ENCODE data around the gene SLC12A7.

The SLC12A7 gene

DNA sequence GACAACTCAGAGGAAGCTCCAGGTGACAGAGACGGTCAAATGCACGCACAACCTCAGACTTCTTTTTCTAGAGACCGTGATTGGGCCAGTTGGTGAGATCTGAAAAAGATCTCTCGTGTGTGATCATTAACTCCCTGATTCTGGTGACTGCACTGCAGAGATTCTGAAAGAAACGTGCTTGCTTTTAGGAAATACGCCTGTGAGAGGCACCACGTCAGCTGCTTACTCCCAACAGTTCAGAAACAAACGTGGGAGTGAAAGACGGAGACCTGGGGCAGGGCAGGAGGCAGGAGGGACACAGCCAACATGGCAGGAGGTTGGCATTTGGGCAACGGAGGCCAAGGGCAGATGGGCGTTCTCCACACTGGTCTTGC lies 15.9 kb downstream of the SLC12A7 start:
- Histone ChIP-seq H3K36me3 (ENCODE audit: insufficient read depth, low read length) (no peaks in the 10 kb centered on the region; the same call in 1 of the 2 replicates), H3K9ac (ENCODE audit: insufficient read length) (no peak overlapping the region), H3K27ac (peak overlapping the region; percentile 65), H3K4me3 (no peak overlapping the region), H3K9me3 (ENCODE audit: low read depth, low read length) (no peaks in the 10 kb centered on the region)
- TF ChIP-seq POLR2AphosphoS5 (IDR thresholded peaks at IDR 0.05; ENCODE audit: borderline replicate concordance, low read depth, low read length) (no peak), EZH2 (IDR thresholded peaks at IDR 0.05) (no peak), FOXP2 (optimal IDR thresholded peaks at IDR 0.05; ENCODE audit: control extremely low read depth, extremely low read length, insufficient read depth) (no peak)
- DNase-seq (ENCODE audit: low read depth, low spot score) = no peak

DNA sequence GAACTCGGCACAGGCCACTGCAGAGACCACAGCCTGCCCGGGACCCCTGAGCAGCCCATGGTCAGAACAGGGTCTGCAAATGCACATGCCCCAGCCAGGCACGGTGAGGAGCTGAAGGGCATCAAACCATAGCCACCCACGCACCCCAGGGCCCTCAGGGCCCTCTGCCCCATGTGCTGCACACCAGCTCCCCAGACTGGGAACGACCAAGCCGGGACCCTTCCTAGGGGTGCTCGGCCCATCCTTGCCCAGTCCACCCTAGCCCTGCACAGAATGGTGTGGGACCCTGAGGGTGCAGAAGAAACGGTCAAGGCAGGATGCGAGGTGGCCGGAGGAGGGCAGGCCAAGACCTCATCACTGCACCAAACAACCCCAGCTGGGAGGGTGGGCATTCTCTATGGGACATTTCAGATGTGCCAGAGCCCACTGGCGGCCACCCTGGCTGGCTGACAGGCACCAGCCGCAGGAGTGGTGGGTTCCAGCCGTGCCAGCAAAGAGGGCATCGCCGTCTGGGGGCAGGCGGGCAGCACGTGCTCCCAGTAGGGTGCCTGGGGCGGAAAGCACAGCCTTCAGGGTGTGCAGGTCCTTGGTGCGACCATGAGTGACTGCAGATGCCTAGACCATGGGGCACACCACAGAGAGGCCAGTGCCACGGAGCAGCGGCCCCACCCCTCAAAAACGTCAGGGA lies 16.4 kb downstream of the SLC12A7 start:
- TF ChIP-seq EZH2 (IDR thresholded peaks at IDR 0.05) (no peak), POLR2AphosphoS5 (IDR thresholded peaks at IDR 0.05; ENCODE audit: borderline replicate concordance, low read depth, low read length) (no peak), FOXP2 (optimal IDR thresholded peaks at IDR 0.05; ENCODE audit: control extremely low read depth, extremely low read length, insufficient read depth) (no peak)
- Histone ChIP-seq H3K9me3 (ENCODE audit: low read depth, low read length) (no peaks in the 10 kb centered on the region), H3K9ac (ENCODE audit: insufficient read length) (no peak overlapping the region), H3K4me3 (no peak overlapping the region), H3K27ac (peak overlapping the region; percentile 65; the same call in 1 of the 2 replicates), H3K36me3 (ENCODE audit: insufficient read depth, low read length) (no peaks in the 10 kb centered on the region; the same call in 1 of the 2 replicates)
- DNase-seq (ENCODE audit: low read depth, low spot score) = no peak

- no peak overlapping the region for H3K9ac ChIP-seq (ENCODE audit: insufficient read length)
- DNase-seq (ENCODE audit: low read depth, low spot score) = no peak
- no peak overlapping the region for H3K4me3 ChIP-seq
- H3K27ac ChIP-seq = peak overlapping the region; percentile 44; the same call in 1 of the 2 replicates
- no peaks in the 10 kb centered on the region for H3K9me3 ChIP-seq (ENCODE audit: low read depth, low read length)
- TF ChIP-seq FOXP2 (optimal IDR thresholded peaks at IDR 0.05; ENCODE audit: control extremely low read depth, extremely low read length, insufficient read depth) (no peak), POLR2AphosphoS5 (IDR thresholded peaks at IDR 0.05; ENCODE audit: borderline replicate concordance, low read depth, low read length) (no peak), EZH2 (IDR thresholded peaks at IDR 0.05) (no peak)
- no peaks in the 10 kb centered on the region; the same call in 1 of the 2 replicates for H3K36me3 ChIP-seq (ENCODE audit: insufficient read depth, low read length)
Observed at GRCh38 chr5:1094670-1095190, 17.1 kb downstream of the SLC12A7 start.

DNA sequence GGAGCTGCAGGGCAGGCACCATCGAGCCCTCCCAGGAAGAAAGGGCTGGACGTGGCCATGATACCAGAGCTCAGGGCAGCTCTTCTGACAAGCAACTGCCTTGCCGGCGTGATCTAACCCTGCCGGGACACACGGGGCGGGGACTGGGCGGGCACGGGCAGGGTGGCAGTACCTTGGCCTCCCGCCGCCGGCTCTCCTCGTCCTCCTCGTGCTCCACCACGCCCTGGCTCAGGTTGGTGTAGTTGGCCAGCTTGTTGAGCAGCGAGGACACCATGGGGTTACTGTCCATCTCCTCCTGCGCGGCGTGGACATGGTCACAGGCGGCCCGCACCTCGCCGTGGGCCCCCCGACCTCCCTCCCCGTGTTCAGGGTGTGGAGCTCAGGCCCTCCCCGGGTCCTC lies 18.5 kb downstream of the SLC12A7 start:
- H3K9me3 ChIP-seq (ENCODE audit: low read depth, low read length) = no peaks in the 10 kb centered on the region
- H3K27ac ChIP-seq = no peak overlapping the region

DNA sequence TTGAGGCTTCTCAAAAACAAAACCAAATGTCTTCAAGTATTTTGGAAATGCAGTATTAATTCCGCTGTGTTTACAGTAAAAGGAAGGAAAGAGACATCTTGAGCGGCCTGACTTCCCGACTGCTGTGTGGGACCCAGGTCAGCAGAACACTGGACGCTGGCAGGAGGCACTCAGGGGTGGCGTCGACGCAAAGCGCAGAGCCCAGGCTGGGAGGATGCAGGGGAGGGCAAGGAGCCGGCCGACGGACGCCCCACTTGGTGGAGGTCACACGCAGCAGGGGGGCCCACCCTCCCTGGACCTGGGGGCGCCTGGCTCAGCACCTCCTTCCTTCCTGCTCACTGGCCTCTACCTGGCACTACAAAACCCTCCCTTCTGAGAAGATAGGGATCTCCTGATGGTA lies 19.7 kb downstream of the SLC12A7 start:
- no peak for DNase-seq (ENCODE audit: low read depth, low spot score)
- Histone ChIP-seq H3K4me3 (no peak overlapping the region), H3K36me3 (ENCODE audit: insufficient read depth, low read length) (no peaks in the 10 kb centered on the region; the same call in 1 of the 2 replicates), H3K27ac (no peak overlapping the region), H3K9me3 (ENCODE audit: low read depth, low read length) (no peaks in the 10 kb centered on the region), H3K9ac (ENCODE audit: insufficient read length) (no peak overlapping the region)
- no peak for TF ChIP-seq EZH2 (IDR thresholded peaks at IDR 0.05)
- TF ChIP-seq POLR2AphosphoS5 (IDR thresholded peaks at IDR 0.05; ENCODE audit: borderline replicate concordance, low read depth, low read length) = no peak
- no peak for TF ChIP-seq FOXP2 (optimal IDR thresholded peaks at IDR 0.05; ENCODE audit: control extremely low read depth, extremely low read length, insufficient read depth)

More for the DNA sequence above, 18.5 kb downstream of the SLC12A7 start:
- Histone ChIP-seq H3K36me3 (ENCODE audit: insufficient read depth, low read length) (no peaks in the 10 kb centered on the region; the same call in 1 of the 2 replicates), H3K4me3 (no peak overlapping the region), H3K9ac (ENCODE audit: insufficient read length) (no peak overlapping the region)
- TF ChIP-seq FOXP2 (optimal IDR thresholded peaks at IDR 0.05; ENCODE audit: control extremely low read depth, extremely low read length, insufficient read depth) (no peak), POLR2AphosphoS5 (IDR thresholded peaks at IDR 0.05; ENCODE audit: borderline replicate concordance, low read depth, low read length) (no peak), EZH2 (IDR thresholded peaks at IDR 0.05) (no peak)
- no peak for DNase-seq (ENCODE audit: low read depth, low spot score)

- Histone ChIP-seq H3K27ac (no peak overlapping the region), H3K9ac (ENCODE audit: insufficient read length) (no peak overlapping the region), H3K36me3 (ENCODE audit: insufficient read depth, low read length) (no peaks in the 10 kb centered on the region; the same call in 1 of the 2 replicates), H3K9me3 (ENCODE audit: low read depth, low read length) (no peaks in the 10 kb centered on the region), H3K4me3 (no peak overlapping the region)
- no peak for DNase-seq (ENCODE audit: low read depth, low spot score)
- no peak for TF ChIP-seq EZH2 (IDR thresholded peaks at IDR 0.05)
Observed at GRCh38 chr5:1091632-1092031, 20.2 kb downstream of the SLC12A7 start.

DNA sequence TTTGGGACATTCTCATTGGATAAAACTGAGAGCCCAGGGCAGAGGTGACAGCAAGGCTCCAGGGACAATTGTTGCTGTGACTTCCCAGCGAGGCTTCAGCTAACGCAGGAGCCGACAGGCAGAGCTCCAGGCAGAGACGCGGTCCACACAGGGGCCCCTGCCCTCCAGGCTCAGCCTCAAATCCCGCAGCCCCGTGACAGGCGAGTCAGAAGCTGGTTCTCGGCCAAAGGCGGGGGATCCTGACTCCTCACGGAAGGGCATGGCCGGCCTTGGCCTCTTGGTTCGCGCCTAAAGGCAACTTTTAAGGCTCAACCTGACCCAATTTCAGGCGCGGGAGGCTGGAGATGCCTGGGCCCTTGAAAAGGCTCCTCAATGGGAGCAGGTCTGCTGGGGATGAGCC lies 21.3 kb downstream of the SLC12A7 start:
- Histone ChIP-seq H3K36me3 (ENCODE audit: insufficient read depth, low read length) (no peaks in the 10 kb centered on the region; the same call in 1 of the 2 replicates), H3K9ac (ENCODE audit: insufficient read length) (no peak overlapping the region), H3K9me3 (ENCODE audit: low read depth, low read length) (no peaks in the 10 kb centered on the region), H3K27ac (no peak overlapping the region), H3K4me3 (no peak overlapping the region)
- TF ChIP-seq EZH2 (IDR thresholded peaks at IDR 0.05) (no peak), POLR2AphosphoS5 (IDR thresholded peaks at IDR 0.05; ENCODE audit: borderline replicate concordance, low read depth, low read length) (no peak), FOXP2 (optimal IDR thresholded peaks at IDR 0.05; ENCODE audit: control extremely low read depth, extremely low read length, insufficient read depth) (no peak)
- DNase-seq (ENCODE audit: low read depth, low spot score) = no peak

GRCh38 chr5:1089621-1090040 lies 22.2 kb downstream of the SLC12A7 start:
- H3K27ac ChIP-seq = no peak overlapping the region
- no peak for TF ChIP-seq POLR2AphosphoS5 (IDR thresholded peaks at IDR 0.05; ENCODE audit: borderline replicate concordance, low read depth, low read length)
- TF ChIP-seq EZH2 (IDR thresholded peaks at IDR 0.05) = no peak
- TF ChIP-seq FOXP2 (optimal IDR thresholded peaks at IDR 0.05; ENCODE audit: control extremely low read depth, extremely low read length, insufficient read depth) = no peak
- no peak overlapping the region for H3K4me3 ChIP-seq
- H3K36me3 ChIP-seq (ENCODE audit: insufficient read depth, low read length) = no peaks in the 10 kb centered on the region; the same call in 1 of the 2 replicates
- H3K9me3 ChIP-seq (ENCODE audit: low read depth, low read length) = no peaks in the 10 kb centered on the region
- DNase-seq (ENCODE audit: low read depth, low spot score) = no peak
- no peak overlapping the region for H3K9ac ChIP-seq (ENCODE audit: insufficient read length)

Measured in SK-N-MC (cell line).